ENCODE results near the gene ZNF222.

The ZNF222 gene

DNA sequence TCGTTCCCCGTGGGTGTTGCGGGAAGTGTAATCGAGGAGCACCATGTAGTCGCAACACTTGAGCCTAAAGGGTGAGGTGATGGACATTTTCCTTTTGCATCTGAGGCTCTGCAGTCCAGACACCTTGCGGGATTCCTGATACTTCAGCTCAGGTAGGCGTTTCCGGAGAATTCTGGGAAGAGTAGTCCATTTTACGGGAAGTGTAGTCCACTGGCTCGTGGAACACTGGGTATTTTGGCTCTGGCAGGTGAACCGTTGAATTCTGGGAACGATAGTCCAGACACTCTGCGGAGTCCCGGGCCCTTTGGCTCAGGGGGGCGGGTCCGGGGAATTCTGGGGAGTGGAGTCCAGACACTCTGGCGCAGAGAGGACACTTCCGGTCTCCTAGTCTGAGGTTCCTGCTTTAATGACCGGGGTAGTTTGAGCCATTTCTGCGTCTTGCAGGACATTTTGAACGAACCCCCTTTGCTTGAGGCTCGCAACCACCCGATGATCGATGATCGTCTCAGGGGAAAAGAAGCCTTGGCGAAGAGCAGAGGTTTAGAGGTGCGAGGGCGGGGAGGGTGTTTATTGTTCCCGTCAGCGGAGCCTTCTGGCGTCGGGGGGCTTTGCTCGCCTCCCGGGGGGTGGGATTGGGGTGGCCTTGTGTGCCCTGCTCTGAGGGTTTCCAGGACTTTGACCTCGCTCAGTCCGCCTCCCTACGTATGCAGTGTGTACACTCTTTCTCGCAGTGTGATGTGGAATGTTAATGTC, 26.6 kb downstream of the ZNF222 start, which contains the start of gene ZNF223:
ZNF223 (plus strand) TSS at position 387 of the 753 bp plus-strand sequence. CDS start 3,141 bp downstream, outside the sequence.
- DNase-seq (ENCODE audit: low read depth in 1 of 2, low spot score in 1 of 2), result peak; percentile 38 to 70

DNA sequence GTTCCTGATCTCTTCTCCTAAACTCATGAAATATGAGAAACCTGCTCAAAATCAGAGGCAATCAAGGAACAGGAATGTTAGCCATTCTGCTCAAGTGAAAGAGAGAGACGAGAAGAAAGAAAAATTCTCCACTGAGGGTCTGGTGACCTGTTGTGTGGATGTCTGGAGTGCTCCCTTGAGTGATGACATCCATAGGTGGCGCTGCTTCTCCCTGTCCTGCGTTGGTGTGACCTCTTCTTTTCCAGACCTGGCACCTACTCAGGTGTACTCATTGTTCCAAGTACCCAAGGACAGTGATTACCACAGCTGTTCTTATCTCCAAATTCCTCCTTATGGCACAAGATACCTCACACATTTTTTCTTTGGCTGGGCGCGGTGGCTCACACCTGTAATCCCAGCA, 30.7 kb downstream of the ZNF222 start:
- no peak for DNase-seq (ENCODE audit: low read depth in 1 of 2, low spot score in 1 of 2)

DNA sequence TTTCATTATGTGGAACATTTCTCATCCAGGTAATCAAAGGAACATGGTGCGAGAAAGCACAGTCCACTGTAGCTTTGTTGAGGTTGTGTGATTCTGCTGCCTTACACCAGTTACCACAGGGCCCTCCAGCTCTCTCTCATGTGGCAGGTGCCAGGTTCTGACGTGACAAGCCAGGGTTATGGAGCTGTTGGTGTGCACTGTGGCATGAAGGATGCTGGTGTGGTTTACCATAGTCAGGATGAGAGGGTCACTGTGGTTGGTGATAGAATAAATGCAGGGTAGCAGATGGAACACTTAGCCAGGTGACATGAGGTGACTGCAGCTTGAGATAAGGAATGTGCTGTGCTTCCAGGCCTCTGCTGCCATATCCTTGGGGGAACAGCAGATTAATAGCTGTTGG, 34.0 kb downstream of the ZNF222 start:
- no peak for DNase-seq (ENCODE audit: low read depth in 1 of 2, low spot score in 1 of 2)

DNA sequence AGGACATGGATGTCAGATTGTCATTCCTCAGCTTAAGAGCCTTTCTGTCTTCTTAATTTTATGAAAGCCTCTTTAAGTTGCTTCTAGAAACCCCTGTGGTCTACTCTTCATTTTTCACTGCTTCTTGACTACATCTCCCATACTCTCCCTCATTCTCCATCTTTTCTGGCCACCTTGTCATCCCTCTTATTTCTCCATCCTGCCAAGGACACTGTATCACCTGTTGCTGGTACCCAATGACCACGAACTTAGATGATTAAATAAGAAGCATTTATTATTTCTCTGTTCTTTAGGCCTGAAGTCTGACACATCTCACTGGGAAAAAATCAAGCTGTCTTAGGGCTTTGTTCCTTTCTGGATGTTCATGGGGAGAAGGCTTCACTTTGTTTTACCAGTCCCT, 35.9 kb downstream of the ZNF222 start:
- no peak for DNase-seq (ENCODE audit: low read depth in 1 of 2, low spot score in 1 of 2)

DNA sequence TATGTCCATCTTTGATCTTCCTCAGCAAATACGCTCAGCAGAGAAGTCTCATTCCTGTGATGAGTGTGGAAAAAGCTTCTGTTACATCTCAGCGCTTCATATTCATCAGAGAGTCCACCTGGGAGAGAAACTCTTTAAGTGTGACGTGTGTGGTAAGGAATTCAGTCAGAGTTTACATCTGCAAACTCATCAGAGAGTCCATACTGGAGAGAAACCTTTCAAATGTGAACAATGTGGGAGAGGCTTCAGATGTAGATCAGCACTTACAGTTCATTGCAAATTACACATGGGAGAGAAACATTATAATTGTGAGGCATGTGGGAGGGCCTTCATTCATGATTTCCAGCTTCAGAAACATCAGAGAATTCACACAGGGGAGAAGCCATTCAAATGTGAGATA, 41.1 kb downstream of the ZNF222 start:
- DNase-seq (ENCODE audit: low read depth in 1 of 2, low spot score in 1 of 2), result no peak

DNA sequence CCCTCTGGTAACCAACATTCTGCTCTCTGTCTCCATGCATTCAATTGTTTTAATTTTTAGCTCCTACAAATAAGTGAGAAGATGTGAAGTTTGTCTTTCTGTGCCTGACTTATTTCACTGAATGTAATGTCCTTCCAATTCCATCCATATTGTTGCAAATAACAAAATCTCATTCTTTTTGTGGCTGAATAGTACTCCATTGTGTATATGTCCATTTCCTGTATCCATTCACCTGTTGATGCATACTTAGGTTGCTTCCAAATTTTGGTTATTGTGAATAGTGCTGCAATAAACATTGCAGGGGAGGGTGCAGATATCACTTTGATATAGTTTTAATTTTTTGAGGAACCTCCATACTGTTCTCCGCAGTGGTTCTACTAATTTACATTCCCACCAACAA, 44.2 kb downstream of the ZNF222 start:
- DNase-seq (ENCODE audit: low read depth in 1 of 2, low spot score in 1 of 2), result no peak

DNA sequence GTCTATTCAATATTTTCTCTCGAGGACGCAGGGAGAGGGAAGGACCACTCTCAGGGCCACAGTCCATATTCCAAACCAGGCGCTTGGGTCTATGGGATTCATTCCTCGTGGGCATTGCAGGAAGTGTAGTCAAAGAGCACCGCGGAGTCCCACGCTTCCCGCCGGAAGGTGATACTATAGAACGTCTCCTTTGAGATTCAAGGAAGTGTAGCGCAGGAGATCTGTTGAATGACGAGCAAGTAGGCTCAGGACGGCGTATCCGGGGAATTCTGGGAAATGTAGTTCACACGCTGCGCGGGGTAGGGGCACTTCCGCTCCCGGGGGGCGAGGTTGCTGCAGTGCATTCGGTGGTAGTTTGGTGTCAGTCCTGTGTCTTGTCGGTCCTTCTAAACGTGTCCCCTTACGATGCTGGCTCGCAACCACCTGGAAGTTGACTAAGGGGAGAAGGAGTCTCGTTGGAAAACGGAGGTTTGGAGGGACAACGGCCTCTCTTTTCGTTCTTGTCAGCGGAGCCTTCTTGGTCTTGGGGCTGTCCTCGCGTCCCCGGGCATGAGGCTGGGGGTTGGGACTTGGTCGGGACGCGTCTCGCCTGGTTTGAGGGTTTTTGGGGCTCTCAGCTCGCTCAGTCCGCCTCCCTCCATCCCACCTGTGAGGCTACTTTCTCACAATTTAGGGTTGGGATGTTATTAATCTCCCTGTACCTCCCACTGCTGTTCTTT, 46.8 kb downstream of the ZNF222 start, which contains the start of gene ZNF284:
ZNF284 (plus strand) TSS at position 336 of the 719 bp plus-strand sequence. CDS start 4,231 bp downstream, outside the sequence.
- peak; percentile 64 to 83 for DNase-seq (ENCODE audit: low read depth in 1 of 2, low spot score in 1 of 2)

DNA sequence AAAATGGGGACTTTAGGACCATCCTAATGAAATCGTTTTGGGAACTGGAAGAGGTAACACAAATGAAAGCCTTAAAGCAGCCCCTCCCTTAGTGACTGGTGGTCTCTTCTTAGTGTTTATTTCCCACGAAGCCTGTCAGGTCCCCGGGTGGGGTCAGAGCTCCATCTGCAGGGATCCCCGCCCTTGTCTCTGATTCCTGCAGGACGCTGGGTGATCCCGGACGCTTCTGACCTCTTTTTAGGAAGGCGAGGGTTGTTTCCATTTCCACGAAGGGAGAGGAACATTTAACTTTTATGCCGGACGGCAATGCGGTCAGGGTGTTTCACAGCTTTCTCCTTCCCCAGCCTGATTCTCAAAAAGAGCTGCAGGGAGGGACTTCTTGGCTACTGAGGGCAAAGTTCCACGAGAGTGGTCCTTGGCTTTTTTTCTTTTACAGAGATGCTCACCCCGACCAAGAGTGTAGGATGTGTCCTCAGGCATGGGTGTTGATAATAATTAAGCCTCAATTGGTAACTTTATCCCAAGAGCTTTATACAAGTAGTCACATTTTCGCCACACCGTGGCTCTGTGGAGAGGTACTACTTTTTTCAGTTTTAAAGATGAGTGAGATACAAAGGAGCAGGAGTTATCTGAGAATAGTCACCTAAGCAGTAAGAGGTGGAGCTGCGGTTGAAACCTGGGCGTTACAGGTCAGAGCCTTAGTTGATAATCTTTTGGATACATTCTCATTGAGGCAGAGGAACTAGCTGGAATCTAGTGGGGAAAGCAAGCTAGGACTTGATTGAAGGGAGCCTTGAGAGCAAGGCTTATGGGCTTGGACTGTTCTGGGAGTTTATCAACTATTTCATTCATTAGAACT, 47.6 kb downstream of the ZNF222 start:
- DNase-seq (ENCODE audit: low read depth in 1 of 2, low spot score in 1 of 2), result no peak

DNA sequence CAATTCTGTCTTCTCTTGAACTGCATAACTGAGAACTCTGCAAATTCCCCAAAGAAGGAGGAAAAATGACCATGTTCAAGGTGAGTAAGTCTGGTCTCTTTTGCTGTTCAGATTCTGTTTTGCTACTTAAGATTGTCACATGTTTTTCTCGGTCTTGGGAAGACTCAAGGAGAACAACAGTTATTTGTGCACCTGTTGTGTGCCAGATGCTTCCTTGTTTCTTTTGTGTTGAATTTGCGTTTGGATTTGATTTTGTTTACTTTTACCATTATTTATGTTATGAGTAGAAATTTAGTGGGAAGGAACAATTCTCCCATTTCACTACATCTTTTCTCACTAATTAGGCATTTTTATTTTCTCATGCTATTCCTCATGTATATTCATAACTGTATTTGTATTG, 51.1 kb downstream of the ZNF222 start:
- DNase-seq (ENCODE audit: low read depth in 1 of 2, low spot score in 1 of 2), result no peak
